Measurements from ENCODE around the gene IFT80. TPM values are rescaled to one million over a fixed set of nuclear protein-coding genes. Genes with fewer than 3 reads are reported as not detected.

IFT80 gene
- total and polyA plus RNA-seq, 8 donors: 5.2 to 27.7 (median 10.1) TPM

- ATAC-seq: no peak
- Histone ChIP-seq H3K4me1 (no peaks in the 10 kb centered on the region), H3K36me3 (no peaks in the 10 kb centered on the region), H3K4me3 (no peak overlapping the region), H3K9me3 (no peaks in the 10 kb centered on the region), H3K27ac (no peak overlapping the region), H3K27me3 (no peaks in the 10 kb centered on the region)
- 84 to 88% methylated on average over 10 of the region's 10 CpGs for WGBS, 2 donors
- intact Hi-C loops (cut with DNase I): loop anchor here in 1 of 3 donors (10.0 kb wide), 2 partner anchors 245 to 375 kb away; no protein-coding TSS in a partner anchor
- no peak for FAIRE-seq
- no peak for TF ChIP-seq CTCF (IDR thresholded peaks at IDR 0.05)
- no peak for DNase-seq
Observed at GRCh38 chr3:160409812-160410610, 11.0 kb upstream of the IFT80 start.

GRCh38 chr3:160403796-160404470 is 4.9 kb upstream of the IFT80 start:
- H3K27me3 ChIP-seq: no peaks in the 10 kb centered on the region
- no peak overlapping the region for H3K27ac ChIP-seq
- no peak for FAIRE-seq
- DNase-seq: no peak
- intact Hi-C loops (cut with DNase I): no loop called here
- H3K4me1 ChIP-seq: peaks cover 0 to 10% (median 8%) of the 10 kb centered on the region in 3 donors
- 68 to 72% methylated on average over 7 of the region's 7 CpGs for WGBS, 2 donors
- ATAC-seq: no peak
- no peak for TF ChIP-seq CTCF (IDR thresholded peaks at IDR 0.05)
- H3K4me3 ChIP-seq: no peak overlapping the region
- peaks cover 0 to 5% (median 0%) of the 10 kb centered on the region in 3 donors for H3K36me3 ChIP-seq
- H3K9me3 ChIP-seq: no peaks in the 10 kb centered on the region

GRCh38 chr3:160403028-160403545 is 4.1 kb upstream of the IFT80 start:
- no peak for FAIRE-seq
- no peak for ATAC-seq
- intact Hi-C loops (cut with DNase I): no loop called here
- Histone ChIP-seq H3K36me3 (peaks cover 0 to 5% (median 0%) of the 10 kb centered on the region in 3 donors), H3K27me3 (no peaks in the 10 kb centered on the region), H3K4me1 (peaks cover 0 to 16% (median 13%) of the 10 kb centered on the region in 3 donors), H3K27ac (no peak overlapping the region), H3K9me3 (no peaks in the 10 kb centered on the region), H3K4me3 (no peak overlapping the region)
- no peak for TF ChIP-seq CTCF (IDR thresholded peaks at IDR 0.05)
- DNase-seq: no peak
- 57 to 68% methylated on average over 2 of the region's 2 CpGs for WGBS, 2 donors

- Histone ChIP-seq H3K27ac (no peak overlapping the region), H3K4me1 (peaks cover 0 to 18% (median 13%) of the 10 kb centered on the region in 3 donors), H3K9me3 (no peaks in the 10 kb centered on the region), H3K36me3 (peaks cover 0 to 5% (median 0%) of the 10 kb centered on the region in 3 donors), H3K27me3 (no peaks in the 10 kb centered on the region), H3K4me3 (peak overlapping the region in 1 of 4 donors; percentile 72)
- 46 to 62% methylated on average over 11 of the region's 11 CpGs for WGBS, 2 donors
- FAIRE-seq (no peak), DNase-seq (no peak), ATAC-seq (no peak)
- no peak for TF ChIP-seq CTCF (IDR thresholded peaks at IDR 0.05)
- intact Hi-C loops (cut with DNase I): no loop called here
Observed at GRCh38 chr3:160402221-160403027, 3.4 kb upstream of the IFT80 start.

Data from pancreas (tissue), 10 donors.